HG03571 (cell line): ENCODE data around the gene HIC2.
"Not testable (repeated sequence)": the region's sequence is repeated elsewhere in the genome, so short reads cannot be mapped to it uniquely, and the experiment has no call there.

Experiments used
- ATAC-seq: cut with Tn5 transposase; IDR thresholded peaks from one replicate; pipeline ENCODE4 v1.9.1; 2021; ENCODE audit not compliant: unreplicated experiment

HIC2 gene

GRCh38 chr22:21417227-21417746, at the start of gene HIC2:
HIC2 (plus strand) TSS chr22:21417371; CDS start chr22:21442832, 25,461 bp downstream.
- peak; percentile 76 for ATAC-seq

GRCh38 chr22:21368603-21369310, 48.4 kb upstream of the HIC2 start:
- not testable (repeated sequence) for ATAC-seq

GRCh38 chr22:21375880-21376279, 41.3 kb upstream of the HIC2 start:
- not testable (repeated sequence) for ATAC-seq

GRCh38 chr22:21383701-21384467, 33.3 kb upstream of the HIC2 start, which contains the start of gene RIMBP3B:
RIMBP3B (plus strand) TSS chr22:21383751; CDS start chr22:21383859, 108 bp downstream.
- peak; percentile 80 for ATAC-seq

- peak; percentile 18 for ATAC-seq
These were observed 32.5 kb upstream of the HIC2 start for GRCh38 chr22:21384468-21385357.

- ATAC-seq: not testable (repeated sequence)
These were observed 27.7 kb upstream of the HIC2 start for GRCh38 chr22:21389480-21389879.

- not testable (repeated sequence) for ATAC-seq
These were observed 27.2 kb upstream of the HIC2 start for GRCh38 chr22:21390013-21390412.

- not testable (repeated sequence) for ATAC-seq
These were observed 22.6 kb upstream of the HIC2 start for GRCh38 chr22:21394613-21395012.

GRCh38 chr22:21401197-21401969, 15.8 kb upstream of the HIC2 start:
- ATAC-seq: not testable (repeated sequence)

GRCh38 chr22:21402763-21403314, 14.3 kb upstream of the HIC2 start:
- ATAC-seq: not testable (repeated sequence)

- not testable (repeated sequence) for ATAC-seq
These were observed 10.0 kb upstream of the HIC2 start for GRCh38 chr22:21407139-21407538.

GRCh38 chr22:21407792-21408191, 9.4 kb upstream of the HIC2 start:
- not testable (repeated sequence) for ATAC-seq

GRCh38 chr22:21416375-21416774, 796 bp upstream of the HIC2 start:
- ATAC-seq: not testable (repeated sequence)

GRCh38 chr22:21417853-21418252, 682 bp downstream of the HIC2 start:
- peak; percentile 9 for ATAC-seq

GRCh38 chr22:21418974-21419638, 1.9 kb downstream of the HIC2 start:
- ATAC-seq: not testable (repeated sequence)

- ATAC-seq: not testable (repeated sequence)
These were observed 3.1 kb downstream of the HIC2 start for GRCh38 chr22:21420180-21420763.

- not testable (repeated sequence) for ATAC-seq
These were observed 7.0 kb downstream of the HIC2 start for GRCh38 chr22:21424084-21424709.
